Hepatic stellate cell (primary cell): ENCODE results near the gene SLC43A2.

Source experiments
- DNase-seq: peaks from one replicate; pipeline ENCODE4 v3.0.0; 2011; ENCODE audit warnings: low spot score

Gene SLC43A2

DNA sequence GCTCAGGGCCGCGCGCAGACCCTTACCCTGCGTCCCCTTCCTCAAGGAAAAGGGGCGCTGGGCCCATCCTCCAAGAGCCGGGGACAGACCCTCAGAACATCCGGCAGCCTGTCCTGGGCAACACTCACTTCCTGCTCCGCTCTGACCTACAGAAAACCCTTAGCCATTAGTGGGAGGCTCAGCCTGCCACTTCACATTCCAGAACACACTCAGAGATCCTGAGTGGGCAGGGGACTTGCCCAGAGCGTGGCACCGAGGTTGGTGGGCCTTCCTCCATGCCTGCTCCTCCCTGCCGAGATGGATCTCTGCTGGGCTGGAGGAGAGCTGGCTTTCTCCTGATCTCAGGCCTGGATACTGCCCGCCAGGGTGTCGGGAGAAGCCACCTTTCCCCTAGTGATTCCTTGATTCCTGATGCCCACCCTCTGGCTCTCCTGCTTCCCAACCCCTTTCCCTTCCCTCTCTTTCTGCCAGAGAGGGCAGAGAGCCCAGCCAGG lies 15.4 kb upstream of the SLC43A2 start:
- no peak for DNase-seq

DNA sequence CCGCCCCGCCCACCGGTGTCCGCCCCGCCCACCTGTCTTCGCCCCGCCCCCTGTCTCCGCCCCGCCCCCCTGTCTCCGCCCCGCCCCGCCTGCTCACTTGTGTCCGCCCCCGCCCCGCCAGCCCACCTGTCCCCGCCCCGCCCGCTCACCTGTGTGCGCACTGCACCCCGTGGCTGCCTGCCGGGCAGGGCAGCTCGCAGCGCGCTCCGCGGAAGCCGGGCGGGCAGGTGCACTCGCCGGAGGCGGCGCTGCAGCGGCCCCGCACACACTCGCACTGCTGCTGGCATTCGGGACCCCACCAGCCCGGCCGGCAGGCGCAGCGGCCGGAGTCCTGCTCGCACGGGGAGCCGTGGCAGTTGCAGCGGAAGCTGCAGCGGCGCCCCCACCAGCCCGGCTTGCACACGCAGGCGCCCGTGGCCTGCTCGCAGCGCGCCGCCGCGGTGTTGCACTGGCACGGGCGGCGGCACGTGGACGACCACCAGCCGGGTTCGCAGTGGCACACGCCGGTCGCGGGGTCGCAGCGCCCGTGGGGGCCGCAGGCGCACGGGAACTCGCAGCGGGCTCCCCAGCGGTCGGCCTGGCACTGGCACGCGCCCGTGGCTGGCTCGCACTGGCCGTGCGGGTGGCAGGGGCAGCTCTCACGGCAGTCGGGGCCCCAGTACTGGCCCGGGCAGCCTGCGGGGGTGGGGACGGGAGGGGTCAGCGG lies 14.8 kb upstream of the SLC43A2 start:
- peak; percentile 64 for DNase-seq

DNA sequence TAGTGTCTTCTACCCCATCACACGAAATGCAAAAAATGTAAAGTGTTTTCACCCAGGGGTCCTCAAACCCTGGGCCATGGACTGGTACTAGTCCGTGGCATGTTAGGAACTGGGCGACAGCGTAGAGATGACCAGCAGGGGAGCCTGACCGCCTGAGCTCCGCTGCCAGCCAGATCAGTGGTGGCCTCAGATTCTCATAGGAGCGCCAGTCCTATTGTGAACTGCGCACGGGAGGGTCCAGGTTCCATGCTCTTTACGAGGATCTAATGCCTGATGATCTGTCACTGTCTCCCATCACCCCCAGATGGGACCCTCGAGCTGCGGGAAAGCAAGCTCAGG lies 12.4 kb upstream of the SLC43A2 start:
- no peak for DNase-seq

DNA sequence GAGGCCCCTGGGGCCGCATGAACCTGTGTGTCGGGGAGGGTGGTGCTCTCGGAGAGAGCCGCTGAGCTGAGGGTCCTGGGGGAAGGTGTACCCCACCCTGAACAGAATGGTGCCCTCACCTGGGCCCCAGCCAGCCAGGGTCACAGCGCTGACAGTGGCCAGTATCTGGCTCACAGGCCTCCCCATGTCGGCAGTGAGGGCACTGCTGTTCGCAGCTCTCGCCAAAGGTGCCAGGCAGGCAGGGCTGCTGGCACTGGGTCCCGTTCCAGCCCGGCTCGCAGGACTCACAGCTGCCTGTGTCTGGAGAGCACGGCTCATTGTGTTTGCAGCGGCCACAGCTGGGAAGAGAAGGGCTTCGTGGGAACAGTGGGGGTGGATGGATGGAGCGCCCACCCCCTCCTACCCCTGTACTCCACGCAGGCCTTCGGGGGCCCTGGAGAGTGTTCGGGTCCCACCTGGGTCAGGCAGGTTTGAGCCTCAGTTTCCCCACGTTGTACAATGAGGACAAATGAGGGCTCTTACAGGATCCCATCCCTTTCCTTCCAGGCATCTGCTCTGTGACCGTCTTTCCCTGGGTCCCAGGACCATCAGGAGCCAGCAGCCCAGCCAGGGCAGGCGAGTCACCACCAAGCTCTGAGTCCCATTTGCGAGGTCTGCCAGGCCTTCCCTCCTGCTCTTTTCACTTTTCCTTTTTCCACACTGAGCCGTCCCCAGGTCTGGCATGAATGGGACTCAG lies 11.9 kb upstream of the SLC43A2 start:
- no peak for DNase-seq

DNA sequence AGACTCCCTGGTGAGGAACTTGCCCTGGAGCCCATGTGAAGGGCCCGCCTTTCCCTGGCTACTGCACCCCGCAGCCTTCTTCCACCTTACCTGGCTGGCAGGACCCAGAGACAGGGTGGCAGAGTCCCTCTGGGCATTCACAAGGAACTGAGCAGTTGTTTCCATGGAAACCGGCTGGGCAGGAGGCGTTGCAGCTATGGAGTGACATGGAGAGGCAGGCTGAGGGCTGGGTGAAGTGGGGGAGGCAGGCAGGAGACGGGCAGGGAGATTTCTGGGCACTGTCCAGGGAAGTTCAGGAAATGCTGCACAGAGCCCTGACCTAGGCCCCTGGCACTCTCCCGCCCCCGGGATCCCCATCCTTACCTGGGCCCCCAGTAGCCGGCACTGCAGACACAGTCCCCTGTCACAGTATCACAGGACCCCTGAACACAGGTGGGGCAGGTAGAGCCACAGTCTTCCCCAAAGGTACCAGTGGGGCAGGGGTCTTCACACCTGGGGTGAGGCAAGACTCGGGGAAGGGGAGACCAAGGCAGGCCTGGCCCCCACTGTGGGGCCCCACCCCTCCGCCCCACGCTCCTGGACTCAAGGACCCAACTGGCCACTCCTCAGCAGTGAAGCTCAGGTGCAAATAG lies 11.0 kb upstream of the SLC43A2 start:
- no peak for DNase-seq

DNA sequence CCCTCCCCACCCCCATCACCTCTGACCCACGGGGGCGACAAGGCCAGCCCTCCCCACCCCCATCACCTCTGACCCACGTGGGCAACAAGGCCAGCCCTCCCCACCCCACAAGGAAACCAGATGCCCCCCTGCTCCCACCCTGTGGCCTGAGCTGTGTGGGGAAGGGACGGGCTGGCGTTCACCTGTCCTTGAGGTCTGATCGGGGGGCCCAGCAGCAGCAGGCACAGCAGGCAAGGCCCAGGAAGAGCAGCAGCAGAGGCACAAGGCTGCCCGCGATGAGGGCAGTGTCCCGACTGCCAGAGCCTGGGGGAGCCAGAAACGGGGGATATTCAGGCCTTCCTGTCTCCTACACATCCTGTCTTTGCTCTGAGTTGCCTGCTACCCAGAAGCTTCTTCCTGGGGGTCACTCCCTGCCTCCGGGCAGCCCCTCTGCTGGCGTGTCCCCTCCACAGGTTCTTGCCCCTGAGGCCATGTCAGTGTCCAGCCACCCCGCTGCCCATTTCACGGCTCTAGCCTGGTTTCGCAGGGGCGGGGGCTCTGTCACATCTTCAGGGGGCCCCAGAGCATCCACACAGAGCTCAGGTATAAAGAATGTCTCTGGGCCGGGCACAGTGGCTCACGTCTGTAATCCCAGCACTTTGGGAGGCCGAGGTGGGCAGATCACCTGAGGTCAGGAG lies 10.1 kb upstream of the SLC43A2 start:
- no peak for DNase-seq

DNA sequence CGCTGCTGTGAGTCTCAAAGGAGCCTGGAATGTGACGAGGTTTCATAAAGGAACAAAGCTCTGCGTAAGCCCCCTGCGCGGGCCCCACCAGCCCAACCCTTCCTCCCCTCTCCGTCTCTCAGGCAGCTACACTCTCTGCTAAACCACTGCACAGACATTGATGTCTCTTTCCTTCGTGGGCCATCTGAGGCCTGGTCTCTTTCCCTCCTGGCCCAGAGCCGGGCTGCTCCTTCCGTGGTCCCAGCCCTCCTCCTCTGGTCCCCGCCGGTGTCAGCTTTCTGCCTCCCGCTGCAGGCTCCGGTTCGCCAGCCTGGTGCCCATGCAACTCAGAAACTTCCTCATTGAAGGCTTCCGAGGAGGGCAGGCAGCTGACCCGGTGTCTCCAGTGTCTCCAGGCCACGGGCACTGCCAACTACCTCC lies 9.5 kb upstream of the SLC43A2 start:
- DNase-seq, result no peak

DNA sequence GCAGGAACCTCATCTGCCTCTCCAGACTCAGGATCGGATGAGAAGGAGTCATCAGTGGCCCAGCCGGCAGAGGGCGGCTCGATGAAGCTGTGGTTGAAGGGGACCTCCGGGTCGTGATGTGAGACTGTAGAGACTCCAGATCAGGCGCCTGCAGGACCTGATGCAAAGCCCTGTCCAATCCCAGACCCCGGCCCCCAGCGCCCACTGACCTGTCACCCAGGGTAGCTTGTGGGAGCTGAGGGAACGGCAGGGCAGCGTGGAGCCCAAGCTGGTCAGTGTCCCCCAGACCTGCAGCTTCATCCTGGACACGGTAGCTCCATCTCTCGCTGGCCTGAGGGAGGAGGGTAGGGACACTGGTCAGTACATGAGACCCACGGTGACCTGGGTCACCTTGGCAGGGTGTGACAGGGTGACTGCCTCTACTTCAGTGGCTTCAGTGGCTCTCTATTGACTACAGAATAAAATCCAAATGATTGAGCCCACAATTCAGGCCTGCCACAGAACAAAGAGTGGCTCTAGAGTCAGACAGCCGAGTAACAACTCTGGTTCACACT lies 8.2 kb upstream of the SLC43A2 start:
- no peak for DNase-seq

DNA sequence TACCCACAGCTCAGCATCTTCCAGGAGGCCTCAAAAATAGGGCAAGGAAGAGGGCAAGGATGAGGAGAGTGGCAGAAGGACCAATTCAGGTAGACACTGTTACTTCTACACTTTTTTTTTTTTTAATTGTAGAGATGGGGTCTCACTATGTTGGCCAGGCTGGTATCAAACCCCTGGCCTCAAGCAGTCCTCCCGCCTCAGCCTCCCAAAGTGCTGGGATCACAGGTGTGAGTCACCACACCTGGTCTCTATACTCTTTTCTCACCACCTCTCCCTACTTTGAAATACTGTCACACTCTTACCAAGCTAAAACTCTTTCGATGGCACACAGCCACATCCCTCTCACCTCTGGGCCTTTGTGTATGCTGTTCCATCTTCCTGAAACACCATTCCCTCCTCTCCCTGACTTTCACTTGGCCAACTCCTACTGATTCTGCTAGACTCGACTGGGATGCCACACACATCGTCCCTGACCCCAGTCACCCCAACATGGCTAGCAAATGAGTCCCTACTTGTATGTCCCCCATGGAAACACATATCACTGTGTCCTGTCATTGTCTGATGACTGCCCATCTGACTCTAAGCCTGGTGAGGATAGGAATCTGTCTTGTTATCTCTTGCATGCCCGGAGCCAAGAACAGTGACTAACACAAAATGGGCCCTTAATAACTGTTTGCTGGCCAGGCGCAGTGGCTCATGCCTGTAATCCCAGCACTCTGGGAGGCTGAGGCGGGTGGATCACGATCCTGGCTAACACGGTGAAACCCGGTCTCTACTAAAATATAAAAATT lies 7.2 kb upstream of the SLC43A2 start:
- no peak for DNase-seq

DNA sequence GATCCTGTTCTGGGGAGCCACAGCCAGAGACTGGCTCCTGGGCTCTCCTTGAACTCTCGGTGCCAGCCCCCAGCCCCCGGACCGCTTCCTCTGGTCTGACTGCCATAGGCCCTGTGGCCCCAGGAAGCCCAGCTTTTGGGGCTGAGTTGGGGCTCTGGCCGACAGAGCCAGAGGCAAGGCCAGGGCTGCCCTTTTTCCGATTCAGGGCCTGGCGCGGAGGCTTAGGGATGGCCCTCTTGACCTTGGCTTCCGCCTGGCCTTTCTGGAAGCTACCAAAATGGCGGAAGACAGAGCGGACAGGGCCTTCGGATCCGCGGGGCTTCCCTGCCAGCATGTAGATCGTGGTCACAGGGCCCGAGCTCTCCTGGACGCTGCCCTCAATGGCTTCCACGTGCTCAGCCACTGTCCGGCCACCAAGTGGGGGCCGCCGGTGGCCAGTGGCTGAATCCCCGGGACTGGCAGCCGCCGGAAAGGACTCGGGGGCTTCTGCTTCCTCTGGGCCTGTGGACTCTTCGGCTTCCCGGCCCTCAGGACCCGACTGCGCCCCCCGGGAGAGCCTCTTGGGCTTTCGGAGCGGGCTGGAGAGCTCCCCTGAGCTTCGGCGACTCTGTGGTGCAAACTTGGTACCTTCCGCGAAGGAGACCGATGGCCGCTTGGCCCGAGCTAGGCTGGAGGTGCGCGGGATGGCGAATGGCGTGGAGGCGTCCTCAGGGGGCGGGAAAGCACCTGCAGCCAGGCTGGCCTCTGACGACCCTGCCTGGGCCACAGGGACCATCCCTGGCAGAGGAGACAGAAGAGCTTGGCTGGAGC lies 6.4 kb upstream of the SLC43A2 start:
- DNase-seq, result no peak

DNA sequence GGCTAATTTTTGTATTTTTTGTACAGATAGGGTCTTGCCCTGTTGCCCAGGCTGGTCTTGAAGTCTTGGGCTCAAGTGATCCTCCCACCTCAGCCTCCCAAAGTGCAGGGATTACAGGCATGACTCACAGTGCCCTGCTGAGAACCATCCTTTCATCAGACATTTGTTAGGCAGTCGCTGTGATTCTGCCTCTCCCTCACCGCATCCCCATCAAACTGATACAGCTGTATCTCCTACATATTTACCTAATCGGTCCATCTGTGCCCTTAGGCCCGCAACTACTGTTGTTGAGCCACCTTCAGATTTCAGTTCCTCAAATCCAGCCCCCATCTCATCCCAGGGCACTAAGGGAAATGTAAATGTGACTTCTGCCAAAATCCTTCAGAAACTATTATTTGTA lies 2.0 kb upstream of the SLC43A2 start:
- DNase-seq, result no peak

DNA sequence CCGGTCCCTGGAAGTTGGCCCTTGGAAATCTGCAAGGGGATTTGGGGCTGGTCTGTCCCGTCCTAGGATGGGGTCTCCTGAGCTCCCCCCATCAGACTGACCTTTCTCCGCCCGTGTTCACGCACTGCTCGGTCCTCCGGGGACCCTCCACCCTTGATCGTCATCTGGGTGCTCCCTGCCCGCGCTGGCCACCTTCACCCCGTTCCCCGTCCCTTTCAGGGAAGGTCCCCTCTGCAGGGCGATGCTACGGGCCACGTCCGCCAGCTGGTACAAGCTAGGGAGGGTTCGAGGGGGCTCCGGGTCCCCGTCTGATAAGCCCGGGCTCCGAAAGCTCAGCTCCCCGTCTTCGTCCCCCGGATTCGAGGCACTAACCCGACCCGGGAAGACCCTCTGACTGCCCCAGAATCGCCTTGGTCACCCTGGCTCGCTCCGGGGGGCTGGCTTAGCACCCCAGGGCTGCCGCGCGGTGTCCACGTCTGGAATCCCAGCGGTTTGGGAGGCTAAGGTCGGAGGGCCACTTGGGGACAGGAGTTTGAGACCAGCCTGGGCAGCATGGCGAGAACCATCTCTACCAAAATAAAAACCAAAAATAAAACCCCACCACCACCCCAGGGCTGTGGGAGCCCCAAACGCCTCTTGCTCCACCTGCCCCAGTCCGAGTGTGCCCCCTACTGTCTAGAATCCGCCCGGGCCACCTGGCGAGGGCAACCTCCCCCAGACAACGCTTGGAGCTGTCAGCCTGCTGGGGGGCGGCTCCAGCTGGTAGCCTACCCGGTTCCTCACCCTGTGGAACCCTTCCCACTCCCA lies 1.1 kb upstream of the SLC43A2 start:
- peak; percentile 41 for DNase-seq

DNA sequence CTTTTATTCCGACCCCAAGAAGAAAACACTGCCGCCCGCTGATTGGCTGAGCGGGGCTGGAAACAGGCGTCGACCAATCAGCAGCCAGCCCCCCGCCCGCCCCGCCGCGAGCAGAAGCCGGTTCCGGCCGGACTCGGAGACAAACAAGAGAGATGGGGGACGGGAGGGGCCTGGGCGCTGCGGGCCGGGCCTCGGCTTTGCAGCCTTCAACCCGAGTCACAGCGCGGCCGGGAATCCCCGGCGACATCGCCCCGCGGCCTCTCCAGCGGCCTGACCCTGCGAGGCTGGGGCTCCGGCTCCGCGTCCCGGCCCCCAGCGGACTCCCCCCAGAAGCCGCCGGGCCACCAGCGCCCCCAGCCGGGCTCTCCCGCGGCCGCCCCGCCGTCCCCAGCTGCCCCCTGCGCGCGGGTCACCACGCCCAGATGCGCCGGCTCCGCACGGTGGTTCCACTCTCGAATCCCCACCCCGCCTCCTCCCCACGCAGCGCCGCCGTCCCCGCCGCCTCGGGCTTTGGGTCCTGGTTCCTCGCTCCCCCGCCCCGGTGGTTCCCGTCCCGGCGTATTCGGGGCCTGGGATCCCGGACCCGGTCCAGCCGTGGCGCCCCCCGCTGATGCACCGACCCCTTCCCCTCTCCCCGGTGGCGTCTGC lies 346 bp upstream of the SLC43A2 start:
- peak; percentile 100 for DNase-seq

DNA sequence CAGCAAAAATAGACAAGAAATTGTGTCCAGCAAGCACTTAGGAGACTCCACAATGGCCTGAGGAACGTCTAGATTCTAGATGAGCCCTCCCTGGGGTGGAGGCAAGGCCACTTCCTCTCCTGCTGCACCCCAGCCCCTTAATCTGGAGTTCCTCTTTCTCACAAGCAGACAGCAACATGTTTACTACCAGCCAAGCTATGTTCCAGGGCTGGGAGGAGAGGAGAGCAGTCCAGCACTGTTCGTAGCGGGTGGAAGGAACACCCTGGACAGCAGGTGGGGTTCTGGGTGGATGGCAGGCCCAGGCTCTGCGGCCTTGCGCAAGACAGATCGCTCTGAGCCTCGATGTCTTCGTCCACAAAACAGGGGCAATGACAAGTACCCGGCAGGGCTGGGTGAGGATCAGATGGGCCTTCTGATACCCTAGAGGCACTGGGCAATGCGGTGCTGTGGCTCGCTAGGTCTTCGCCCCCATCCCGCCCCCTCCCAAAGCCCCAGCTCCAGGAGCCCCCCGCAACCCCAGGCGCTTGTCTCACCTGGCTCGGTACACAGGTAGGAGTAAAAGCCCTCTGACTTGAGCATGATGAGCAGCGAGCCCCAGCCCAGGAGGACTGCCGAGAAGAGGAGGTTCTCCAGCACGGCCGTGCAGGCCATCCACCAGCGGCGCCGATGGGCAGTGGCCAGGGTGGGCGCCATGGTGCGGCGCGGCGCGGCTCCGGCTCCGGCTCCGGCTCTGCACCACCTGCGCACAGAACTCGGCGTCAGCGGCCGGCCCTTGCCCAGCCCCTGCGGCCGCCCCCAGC lies 1.3 kb downstream of the SLC43A2 start:
- DNase-seq, result no peak

DNA sequence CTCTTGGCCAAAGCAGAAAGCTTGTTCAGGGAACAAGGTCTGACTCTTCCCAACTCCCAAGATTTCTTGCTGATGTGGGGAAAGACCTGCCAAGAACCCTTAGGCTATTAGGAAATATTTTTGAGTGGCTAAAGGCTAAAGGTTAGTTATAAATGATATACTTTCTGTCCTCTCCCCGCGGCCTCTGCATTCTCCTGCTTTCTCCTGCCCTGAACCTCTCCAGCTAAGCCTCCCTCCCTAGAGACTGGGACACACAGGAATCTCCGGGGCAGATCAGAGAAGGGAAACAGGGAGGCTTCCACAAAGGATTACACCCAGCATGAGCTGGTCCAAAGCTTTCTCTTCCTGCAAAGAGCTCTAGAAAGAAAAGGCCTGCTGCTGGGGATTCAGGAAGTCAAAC lies 2.3 kb downstream of the SLC43A2 start:
- peak; percentile 37 for DNase-seq

DNA sequence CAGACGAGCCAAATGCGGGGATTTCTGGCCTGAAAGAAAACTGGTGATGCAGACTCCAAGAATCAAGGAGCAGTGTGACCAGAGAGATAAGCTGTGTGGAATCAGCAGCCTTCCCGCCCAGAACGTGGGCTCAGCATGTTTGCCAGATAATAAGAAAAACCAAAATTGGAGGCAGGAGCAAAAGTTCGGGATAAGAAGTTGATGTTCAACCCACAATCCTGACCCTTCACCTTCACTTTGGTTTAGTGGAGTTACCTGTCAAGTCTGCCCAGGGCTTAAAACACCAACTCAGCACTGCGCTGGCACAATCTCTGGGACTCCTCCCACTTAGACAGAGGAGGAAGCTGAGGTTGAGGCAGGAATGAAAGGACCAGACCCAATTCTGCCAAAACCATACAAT lies 3.1 kb downstream of the SLC43A2 start:
- no peak for DNase-seq

DNA sequence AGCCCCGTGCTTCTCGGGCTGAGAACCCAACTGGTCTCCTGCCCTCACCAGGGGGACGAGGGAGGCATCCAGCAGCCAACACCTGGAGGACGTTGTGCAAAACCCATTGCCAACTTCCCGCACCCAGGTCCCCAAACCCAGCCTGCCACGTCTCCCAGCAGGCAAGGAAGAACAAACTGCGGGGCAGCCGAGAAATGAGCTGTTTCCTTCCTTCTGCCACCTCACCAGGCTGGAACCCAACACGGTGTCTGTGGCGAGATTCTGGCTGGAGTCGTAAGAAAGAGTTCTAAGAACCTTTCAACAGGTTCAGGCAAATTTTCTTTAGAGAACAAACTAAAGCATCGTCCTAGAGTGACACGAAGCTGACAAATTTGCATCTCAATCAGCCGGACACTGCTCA lies 3.6 kb downstream of the SLC43A2 start:
- no peak for DNase-seq

DNA sequence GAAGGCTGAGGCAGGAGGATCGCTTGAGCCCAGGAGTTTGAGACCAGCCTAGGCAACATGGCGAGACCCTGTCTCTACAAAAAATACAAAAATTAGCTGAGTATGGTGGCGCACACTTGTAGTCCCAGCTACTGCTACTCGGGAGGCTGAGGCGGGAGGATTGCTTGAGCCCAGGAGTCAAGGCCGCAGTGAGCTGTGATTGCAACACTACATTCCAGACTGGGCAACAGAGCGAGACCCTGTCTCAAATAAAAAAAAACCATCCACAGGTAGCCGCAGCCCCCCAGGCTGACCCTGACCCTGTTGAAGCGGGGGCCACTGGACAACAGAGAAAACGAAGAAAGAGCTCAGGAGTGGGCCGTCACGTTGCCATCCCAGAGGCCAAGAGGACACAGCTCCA lies 4.0 kb downstream of the SLC43A2 start:
- no peak for DNase-seq
